ENCODE data around the gene SULF2. TPM values are rescaled to one million over a fixed set of nuclear protein-coding genes. Genes with fewer than 3 reads are reported as not detected.

The SULF2 gene
- total and polyA plus RNA-seq, 2 experiments from 2014 or later: 49.0 to 66.6 TPM

GRCh38 chr20:47669927-47670890 is 115.1 kb downstream of the SULF2 start:
- no peak for DNase-seq (ENCODE audit: low spot score)
- H3K36me3 ChIP-seq (replicated peaks; ENCODE audit: insufficient read depth, low read depth): no peaks in the 10 kb centered on the region
- no peaks in the 10 kb centered on the region for H4K20me1 ChIP-seq (ENCODE audit: insufficient read depth, poor library complexity, severe bottlenecking)
- H3K27ac ChIP-seq: no peak overlapping the region
- no peak overlapping the region for H2AFZ ChIP-seq
- no peak overlapping the region for H3K4me3 ChIP-seq
- no peaks in the 10 kb centered on the region for H3K4me1 ChIP-seq (ENCODE audit: insufficient read depth)
- no peaks in the 10 kb centered on the region for H3K9me2 ChIP-seq (replicated peaks; ENCODE audit: insufficient read depth)
- no peaks in the 10 kb centered on the region for H3K27me3 ChIP-seq
- H3K4me2 ChIP-seq: no peak overlapping the region
- 91% methylated on average over 18 of the region's 22 CpGs for WGBS (ENCODE audit: low lambda C conversion rate, missing lambda C conversion rate)
- no peak for TF ChIP-seq EZH2phosphoT487 (IDR thresholded peaks at IDR 0.05; ENCODE audit: low read depth, severe bottlenecking, unreplicated experiment)
- no peak for TF ChIP-seq EZH2 (IDR thresholded peaks at IDR 0.05; ENCODE audit: borderline replicate concordance)
- TF ChIP-seq CTCF (IDR thresholded peaks at IDR 0.05; ENCODE audit: poor library complexity): no peak
- H3K79me2 ChIP-seq: no peaks in the 10 kb centered on the region
- no peaks in the 10 kb centered on the region for H3K9me3 ChIP-seq (ENCODE audit: low read depth)

- Histone ChIP-seq H3K36me3 (replicated peaks; ENCODE audit: insufficient read depth, low read depth) (no peaks in the 10 kb centered on the region), H3K9me3 (ENCODE audit: low read depth) (no peaks in the 10 kb centered on the region), H3K27ac (no peak overlapping the region), H3K27me3 (no peaks in the 10 kb centered on the region), H2AFZ (no peak overlapping the region), H4K20me1 (ENCODE audit: insufficient read depth, poor library complexity, severe bottlenecking) (no peaks in the 10 kb centered on the region), H3K9me2 (replicated peaks; ENCODE audit: insufficient read depth) (no peaks in the 10 kb centered on the region), H3K4me3 (no peak overlapping the region), H3K4me1 (ENCODE audit: insufficient read depth) (no peaks in the 10 kb centered on the region), H3K79me2 (no peaks in the 10 kb centered on the region), H3K4me2 (no peak overlapping the region)
- no peak for TF ChIP-seq CTCF (IDR thresholded peaks at IDR 0.05; ENCODE audit: poor library complexity)
- no peak for TF ChIP-seq EZH2phosphoT487 (IDR thresholded peaks at IDR 0.05; ENCODE audit: low read depth, severe bottlenecking, unreplicated experiment)
- no peak for TF ChIP-seq EZH2 (IDR thresholded peaks at IDR 0.05; ENCODE audit: borderline replicate concordance)
- WGBS (ENCODE audit: low lambda C conversion rate, missing lambda C conversion rate): over 99% methylated on average over 4 of the region's 4 CpGs
- DNase-seq (ENCODE audit: low spot score): no peak
Measured at GRCh38 chr20:47669489-47669888, 115.8 kb downstream of the SULF2 start.

- Histone ChIP-seq H3K4me2 (no peak overlapping the region), H3K27me3 (no peaks in the 10 kb centered on the region), H3K4me1 (ENCODE audit: insufficient read depth) (no peaks in the 10 kb centered on the region), H3K4me3 (no peak overlapping the region), H3K9me2 (replicated peaks; ENCODE audit: insufficient read depth) (no peaks in the 10 kb centered on the region), H4K20me1 (ENCODE audit: insufficient read depth, poor library complexity, severe bottlenecking) (no peaks in the 10 kb centered on the region), H3K27ac (no peak overlapping the region), H2AFZ (no peak overlapping the region), H3K9me3 (ENCODE audit: low read depth) (no peaks in the 10 kb centered on the region), H3K36me3 (replicated peaks; ENCODE audit: insufficient read depth, low read depth) (no peaks in the 10 kb centered on the region), H3K79me2 (no peaks in the 10 kb centered on the region)
- DNase-seq (ENCODE audit: low spot score): no peak
- WGBS (ENCODE audit: low lambda C conversion rate, missing lambda C conversion rate): 95% methylated on average over 8 of the region's 8 CpGs
- TF ChIP-seq CTCF (IDR thresholded peaks at IDR 0.05; ENCODE audit: poor library complexity) (no peak), EZH2 (IDR thresholded peaks at IDR 0.05; ENCODE audit: borderline replicate concordance) (no peak), EZH2phosphoT487 (IDR thresholded peaks at IDR 0.05; ENCODE audit: low read depth, severe bottlenecking, unreplicated experiment) (no peak)
Measured at GRCh38 chr20:47669152-47669425, 116.2 kb downstream of the SULF2 start.

Data from hepatocyte (in vitro differentiated cells).